GM21447 (cell line): ENCODE results near the gene CCBE1.
"Not testable (repeated sequence)": the region's sequence is repeated elsewhere in the genome, so short reads cannot be mapped to it uniquely, and the experiment has no call there.

Experiments used
- ATAC-seq: cut with Tn5 transposase; IDR thresholded peaks from one replicate; pipeline ENCODE4 v1.9.1; 2021; ENCODE audit not compliant: unreplicated experiment

CCBE1 gene

DNA sequence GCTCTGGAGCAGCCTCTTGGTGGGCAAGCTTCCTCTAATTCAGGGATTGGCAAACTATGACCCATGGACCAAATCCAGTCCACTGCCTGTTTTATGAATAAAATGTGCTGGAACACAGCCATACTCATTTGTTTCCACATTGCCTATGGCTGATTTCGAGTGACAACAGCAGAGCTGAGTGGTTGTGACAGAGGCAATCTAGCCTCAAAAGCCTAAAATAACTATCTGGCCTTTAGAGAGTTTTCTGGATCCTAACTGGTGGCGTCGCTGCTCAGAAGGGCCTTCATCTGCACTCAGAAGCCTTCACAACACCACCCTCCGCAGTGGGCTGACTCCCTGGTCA lies 147.1 kb downstream of the CCBE1 start:
- no peak for ATAC-seq

DNA sequence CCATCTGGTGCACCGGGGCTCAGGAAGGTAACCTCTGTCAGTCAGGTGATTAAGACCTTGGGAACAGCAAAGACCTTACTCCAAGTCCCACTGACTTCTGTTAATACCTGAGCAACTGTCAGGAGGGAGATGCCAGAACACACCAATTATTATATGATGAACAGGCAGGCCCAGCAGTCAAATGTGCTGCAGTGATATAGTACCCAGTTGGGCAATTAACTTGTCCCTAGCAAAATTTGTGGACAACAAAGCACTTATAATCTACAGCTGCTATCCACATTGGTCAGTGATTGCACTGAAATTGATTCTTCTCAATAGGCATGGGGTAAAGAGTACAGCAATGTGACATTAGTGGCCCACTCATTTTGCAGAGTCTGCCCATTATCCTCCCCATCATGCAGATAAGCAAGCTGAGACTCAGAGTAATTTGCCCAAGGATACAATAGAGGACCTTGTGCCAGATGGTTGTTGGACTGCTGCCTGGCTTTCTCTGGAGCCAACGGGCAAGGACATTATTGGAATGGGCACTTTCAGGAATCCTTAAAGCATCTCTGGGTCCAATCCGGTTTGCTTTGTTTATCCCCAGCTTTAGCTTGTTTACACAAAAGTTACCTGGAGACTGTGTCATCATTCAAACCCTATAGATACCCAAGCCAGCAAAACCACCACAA lies 147.6 kb downstream of the CCBE1 start:
- no peak for ATAC-seq

DNA sequence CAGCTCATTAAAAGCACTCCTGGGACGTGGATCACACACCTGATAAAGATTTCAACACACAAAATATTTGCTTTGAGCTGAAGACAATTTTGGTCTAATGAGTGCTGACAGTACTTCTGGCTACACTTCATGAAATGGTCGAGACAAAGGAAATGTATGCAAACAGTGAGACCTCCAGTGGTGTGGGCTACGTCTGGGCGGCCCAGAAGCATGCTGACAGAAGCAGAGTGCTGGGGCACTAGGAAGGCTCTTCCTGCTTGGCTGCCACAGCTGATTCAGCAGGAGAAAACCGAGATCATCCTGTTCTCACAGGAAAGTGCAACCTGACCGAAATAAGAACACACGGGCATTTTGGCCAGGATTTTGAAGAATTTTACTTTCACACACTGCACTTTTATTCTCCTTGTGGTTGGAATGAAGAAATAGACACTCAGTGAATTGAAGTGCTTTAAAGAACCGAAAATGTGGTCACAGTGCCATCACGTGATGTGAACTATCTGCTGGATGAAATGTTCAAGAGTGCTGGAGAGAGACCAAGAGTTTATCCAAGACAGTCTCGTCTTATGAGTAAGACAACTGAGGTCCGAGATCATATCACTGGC lies 149.5 kb downstream of the CCBE1 start:
- ATAC-seq: no peak

DNA sequence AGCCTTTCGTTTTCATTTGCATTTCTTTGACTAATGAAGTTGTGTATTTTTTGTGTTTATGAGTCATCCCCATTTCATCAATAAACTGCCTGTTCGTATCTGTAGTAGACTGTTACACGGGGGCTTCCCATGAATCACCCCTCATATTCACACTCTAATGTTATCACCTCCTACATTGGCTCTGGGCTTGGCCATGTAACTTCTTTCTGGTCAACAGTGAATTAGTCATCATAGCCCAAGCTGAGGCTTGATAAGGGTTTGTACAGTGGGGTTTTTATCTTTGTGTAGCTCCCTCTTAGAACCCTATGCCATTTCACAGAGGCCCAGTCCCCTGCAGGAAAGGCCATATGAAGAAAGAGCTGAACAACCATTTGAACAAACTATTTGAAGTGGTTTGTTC lies 151.0 kb downstream of the CCBE1 start:
- ATAC-seq: no peak

DNA sequence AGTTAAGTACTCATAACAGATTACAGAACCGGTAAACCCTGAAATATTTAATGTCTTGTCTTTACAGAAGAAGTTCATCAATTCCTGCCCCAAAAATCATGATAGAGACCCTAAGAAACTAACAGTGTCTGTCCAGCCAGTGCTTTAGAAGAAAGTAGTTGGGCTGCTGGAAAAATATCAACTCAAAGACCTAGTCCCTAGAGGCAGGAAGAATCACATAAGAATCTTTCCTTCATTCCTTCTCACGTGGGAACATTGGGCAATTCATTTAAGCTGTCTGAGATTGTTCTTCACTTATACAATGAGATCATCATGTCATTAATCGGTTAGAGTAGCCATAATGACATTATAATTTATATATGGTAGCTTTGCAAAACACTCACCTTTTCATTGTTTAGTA lies 156.4 kb downstream of the CCBE1 start:
- ATAC-seq: no peak

DNA sequence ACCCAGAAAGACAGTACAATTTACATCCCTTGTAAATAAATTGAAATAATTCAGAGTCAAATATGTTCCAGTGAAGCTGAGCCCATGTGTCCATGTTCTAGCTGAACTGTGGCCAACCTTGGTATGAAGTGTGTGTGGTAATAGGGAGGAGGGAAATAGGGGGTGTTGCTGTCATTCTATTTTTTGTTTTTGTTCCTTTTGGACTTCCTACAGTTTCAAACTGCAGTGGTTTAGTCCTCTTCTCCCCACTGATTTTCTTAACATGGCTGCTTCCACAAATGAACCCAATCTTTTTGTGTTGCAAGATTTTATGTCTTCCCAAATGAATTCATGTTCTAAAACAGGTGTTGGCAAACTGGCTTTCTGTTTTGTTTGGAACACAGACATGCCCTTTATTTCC lies 156.9 kb downstream of the CCBE1 start:
- no peak for ATAC-seq

DNA sequence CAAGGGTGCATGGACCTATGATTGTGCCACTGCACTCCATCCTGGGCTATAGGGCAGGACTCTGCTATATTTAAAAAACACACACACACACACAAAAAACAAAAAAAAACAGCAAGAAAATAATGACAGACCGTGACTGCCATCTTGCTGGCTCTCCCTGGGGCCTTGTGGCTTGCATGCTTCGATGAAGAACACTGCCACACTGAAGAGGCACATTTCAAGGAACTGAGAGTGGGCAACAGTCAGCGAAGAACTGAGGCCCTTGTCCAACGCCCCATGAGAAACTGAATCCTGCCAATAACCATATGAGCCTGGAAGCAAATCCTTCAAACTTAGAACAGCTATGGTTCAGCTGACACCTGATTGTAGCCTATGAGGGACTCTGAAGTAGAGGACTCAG lies 158.1 kb downstream of the CCBE1 start:
- no peak for ATAC-seq

DNA sequence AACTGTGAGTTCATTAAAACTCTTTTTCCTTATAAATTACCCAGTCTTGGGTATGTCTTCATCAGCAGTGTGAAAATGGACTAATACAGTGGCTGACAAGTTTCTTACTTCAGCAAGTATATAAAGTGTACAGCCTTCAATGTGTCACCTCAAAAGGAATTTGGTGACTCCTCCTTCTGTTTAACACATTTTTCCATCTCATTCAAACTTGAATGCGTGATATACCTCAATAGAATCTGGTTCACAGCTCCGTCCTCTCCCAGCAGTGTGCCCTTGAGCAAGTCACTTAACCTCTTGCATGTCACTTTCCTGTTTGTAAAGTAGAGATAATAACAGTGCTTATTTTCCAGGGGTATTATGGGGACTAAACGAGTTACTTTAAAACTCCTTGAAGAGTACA lies 159.6 kb downstream of the CCBE1 start:
- ATAC-seq: no peak

DNA sequence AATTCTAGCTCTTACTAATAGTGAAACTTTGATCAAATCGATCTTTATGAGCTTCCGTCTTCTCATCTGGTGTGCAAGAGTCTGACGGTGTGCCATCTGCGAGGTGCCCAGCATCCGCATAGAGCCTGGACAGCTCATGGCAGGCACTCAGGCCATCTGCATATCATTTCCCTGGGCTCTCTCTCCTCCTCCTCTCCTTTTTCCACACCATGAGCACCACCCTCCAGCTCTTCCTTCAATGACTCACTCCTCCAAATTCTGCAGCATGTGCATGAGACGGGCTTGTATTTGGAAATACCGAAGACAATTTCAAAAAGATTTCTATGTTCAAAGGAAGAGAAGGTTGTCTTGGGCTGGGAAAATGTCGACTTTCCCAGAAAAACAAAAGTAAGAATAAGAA lies 161.1 kb downstream of the CCBE1 start:
- no peak for ATAC-seq

DNA sequence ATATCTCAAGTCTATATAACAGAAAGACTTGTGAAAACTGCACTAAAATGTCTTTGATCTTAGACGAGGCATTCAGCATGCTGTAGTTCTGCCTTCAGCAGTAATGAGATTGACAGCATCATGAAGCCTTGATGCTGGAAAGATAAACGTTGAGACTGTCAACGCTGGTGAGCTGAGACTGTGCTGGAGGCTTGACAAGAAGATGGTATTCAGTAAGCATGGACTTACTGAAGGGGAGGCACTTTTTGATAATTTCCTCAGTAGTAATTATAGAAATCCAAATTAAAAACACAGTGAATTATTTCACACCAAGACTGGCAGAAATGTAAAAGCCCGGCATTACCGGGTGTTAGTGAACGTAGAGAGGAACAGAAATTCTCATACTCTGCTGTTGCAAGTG lies 162.2 kb downstream of the CCBE1 start:
- ATAC-seq: no peak

DNA sequence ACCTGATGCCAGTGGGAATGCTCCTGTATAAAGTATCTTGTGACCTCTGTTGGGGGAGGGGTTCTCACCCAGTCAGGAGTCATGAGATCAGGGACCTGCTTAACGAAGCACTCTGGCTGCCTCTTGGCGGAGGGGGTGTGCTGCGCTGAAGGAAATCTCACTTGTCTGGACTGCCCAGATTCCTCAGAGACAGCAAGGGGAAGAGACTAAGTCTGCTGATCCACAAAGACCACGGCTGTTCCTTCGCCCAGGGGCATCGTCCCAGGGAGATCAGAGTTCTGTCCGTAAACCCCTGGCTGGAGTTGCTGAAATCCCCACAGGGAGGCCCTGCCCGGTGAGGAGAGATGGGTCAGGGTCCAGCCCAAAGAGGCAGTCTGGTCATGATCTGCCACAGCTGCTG lies 168.4 kb downstream of the CCBE1 start:
- no peak for ATAC-seq

DNA sequence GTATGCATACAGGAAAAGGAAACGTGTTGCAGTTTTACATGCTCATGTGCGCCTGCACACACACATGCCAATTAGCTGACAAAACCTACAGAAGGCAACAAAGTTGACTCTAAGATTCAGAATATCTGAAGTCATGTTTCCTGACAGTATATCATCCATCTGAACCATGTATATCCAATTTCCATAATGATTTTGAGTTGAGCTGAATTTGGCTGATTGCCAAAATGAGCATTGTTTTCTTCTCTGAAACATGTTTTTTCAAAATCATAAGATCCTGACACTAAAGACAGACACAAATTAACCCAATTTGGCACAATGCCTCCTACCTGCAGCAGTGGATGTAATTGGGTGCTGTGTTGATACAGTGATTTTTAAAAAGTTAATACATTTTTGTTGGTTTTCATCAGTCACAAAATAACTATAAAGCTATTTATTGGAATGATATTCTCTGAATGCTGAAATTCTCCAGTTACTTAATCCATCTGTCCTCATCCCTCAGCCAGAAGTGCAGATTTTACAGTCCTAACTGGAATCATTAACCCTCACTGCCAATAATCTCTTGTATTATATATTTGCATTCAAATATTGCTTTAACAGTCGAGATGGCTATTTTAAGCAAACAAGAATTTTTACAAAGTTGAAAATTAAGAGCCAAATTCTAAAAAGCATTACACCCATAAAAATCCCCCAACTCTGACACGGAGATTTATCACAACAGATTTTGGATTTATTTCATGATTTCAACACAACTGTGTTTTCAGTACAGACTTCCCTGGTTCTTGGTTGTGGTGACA lies 176.5 kb downstream of the CCBE1 start:
- ATAC-seq: no peak

DNA sequence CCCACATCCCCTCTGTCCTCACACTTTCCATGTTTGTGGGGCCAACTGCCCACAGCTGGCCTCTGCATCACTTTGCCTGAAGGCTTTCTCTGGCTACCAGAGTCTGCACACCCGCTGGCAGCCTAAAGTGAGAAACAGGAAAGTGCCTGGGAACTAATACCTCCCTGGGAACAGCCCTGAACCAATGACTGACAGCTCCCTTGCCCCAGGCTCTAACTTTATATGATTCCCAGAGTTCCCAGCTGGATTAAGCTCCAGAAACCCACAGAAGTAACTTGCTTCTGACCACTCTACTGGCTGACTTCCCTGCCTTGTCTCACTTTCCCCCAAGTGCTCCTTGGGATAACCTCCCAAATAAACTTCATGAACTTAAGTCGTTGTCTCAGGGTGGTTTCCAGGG lies 178.5 kb downstream of the CCBE1 start:
- no peak for ATAC-seq

DNA sequence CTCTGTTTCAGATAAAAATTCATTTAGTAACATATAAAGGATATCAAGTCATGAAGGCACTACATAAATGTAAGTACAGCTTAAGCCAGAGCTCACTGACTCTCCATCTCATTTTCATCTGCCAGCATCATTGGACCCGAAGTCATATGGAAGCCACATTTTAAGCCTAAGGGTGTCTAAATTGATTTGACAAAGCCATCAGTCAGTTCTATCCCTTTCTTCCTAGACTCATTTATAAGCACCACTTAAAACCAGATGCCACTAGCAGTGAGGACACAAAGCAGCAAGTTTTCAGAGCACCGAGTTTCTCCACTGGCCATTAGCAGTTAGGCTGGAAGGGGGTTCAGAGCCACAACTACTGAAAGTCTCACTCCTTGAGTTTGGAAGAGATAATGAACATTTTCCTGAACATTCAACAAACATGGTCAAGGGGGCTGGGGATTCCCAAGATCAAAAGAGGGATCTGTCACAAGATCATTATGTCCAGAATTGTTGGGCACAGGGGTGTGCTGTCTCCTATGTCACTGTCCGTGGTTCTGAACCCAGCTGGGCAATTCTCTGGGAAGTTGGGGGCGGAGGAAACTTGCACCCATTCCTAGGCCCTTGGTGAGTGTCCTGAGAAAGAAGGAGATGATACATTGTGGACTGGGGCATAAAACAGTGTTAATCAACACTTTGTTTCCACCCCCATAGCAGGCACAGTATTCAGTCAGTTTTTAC lies 179.6 kb downstream of the CCBE1 start:
- no peak for ATAC-seq

DNA sequence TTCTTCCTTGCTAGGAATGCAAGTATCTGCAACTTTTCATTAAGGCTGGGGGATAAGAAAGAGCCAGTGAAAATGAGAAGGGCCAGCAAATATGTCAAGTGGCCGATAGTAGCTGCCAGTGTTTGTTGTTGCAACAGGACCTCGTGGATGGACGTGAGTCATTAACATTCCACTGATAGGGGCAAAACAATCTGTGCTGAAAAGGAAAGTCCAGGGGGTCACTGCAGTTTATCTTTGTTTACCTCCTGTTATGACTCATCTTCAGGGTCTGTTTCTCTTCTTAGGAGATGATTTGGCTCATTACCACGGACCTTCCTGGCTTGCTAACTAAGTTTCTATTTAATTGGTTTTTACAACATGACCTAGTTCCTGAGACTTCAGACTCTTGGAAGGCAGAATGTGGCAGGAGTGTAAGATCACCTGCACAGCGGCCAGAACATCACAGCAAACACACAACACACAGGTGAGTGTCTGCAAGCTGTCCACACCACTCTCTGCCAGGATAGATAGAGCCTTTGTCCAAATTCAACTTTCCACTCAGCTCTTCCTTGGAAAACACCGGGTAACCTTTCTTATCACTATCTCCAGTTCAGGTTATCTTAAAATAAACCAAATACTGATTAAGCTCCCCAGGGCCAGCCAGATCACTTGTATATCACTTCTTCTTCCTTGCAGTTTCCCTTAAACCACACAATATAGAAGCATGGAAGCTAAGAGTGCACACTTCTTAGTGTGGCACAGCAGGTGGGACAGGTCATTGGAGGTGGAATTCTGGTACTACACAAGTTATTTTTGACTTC lies 180.7 kb downstream of the CCBE1 start:
- ATAC-seq: no peak

DNA sequence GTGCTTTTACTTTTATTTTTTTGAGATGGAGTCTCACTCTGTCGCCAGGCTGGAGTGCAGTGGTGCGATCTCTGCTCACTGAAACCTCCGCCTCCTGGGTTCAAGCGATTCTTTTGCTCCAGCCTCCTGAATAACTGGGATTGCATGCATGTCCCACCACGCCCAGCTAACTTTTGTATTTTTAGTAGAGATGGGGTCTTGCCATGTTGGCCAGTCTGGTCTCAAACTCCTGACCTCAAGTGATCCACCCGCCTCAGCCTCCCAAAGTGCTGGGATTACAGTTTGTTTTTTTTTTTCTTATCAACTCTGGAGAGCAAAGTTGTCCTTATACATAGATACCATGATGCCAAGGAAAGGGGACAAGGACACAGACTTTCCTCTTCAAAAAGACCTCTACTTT lies 181.3 kb downstream of the CCBE1 start:
- not testable (repeated sequence) for ATAC-seq

DNA sequence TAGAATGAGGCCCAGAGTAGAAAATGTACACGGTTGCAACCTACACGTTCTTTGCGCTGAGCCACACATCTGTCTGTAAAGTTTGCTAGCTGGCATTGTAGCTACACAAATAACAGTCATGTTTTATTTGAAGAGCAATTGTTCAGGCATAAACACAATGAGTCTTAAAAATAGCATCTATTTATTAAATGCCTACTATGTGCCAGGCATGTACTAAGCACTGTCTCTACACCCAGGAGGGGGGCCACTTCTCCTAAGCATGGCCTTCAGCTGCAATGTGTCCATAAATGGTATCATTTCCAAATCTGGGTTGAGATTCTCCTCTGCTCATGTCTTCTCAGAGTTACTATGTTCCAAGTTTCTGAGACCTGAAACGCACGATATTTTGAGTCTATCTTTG lies 182.1 kb downstream of the CCBE1 start:
- no peak for ATAC-seq

DNA sequence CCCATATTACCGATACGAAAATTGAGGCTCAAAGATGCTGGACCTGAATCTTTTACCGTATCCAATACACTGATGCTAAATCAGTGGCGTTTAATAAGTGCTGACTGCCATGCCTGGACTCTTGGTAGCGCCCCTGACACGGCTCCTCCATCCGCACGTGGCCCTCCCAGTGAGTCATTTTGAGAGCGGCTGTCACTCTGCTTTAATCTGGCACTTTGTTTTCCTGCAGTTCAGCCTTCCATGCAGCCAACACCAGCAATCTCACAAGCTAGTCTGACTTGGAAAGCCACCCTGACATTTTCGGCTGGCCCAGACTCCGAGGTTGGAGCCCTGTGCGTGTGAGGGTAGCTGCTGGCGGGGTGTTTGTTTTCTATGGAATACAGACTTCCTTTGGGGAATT lies 183.0 kb downstream of the CCBE1 start:
- ATAC-seq: no peak

DNA sequence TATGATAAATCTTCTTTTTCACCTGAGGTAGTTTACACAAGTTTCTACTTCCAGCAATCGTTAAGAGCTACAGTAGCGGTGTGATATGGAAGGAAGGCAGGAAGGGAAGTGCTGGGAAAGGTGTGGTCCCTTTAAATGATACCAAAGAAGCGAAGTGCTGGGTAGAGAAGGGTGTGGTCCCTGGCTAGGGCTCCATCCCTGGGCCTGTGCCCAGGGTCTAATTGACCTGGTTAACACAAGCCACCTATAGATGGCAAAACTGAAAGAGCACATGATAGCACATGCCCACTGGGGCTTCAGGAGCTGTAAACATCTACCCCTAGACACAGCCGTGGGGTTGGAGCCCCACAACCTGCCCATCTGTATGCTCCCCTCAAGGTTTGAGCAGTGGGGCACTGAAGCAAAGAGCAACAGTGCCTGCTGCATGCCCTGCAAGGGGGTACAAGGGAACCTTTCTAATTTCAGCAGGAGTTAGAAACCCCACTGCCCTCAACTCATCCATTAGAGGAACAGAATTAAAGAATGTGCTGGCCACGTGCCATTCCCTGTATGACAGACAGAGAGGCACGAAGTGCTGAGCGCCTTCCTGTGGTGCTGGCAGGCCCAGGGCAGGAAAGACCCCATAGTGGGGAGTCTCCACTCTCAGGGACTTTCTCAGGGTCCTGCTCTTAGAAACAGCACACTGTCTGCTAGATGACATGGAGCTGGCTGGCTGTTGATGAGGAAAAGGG lies 185.0 kb downstream of the CCBE1 start:
- no peak for ATAC-seq
